ENCODE data around the gene NHLRC4.

Gene NHLRC4

DNA sequence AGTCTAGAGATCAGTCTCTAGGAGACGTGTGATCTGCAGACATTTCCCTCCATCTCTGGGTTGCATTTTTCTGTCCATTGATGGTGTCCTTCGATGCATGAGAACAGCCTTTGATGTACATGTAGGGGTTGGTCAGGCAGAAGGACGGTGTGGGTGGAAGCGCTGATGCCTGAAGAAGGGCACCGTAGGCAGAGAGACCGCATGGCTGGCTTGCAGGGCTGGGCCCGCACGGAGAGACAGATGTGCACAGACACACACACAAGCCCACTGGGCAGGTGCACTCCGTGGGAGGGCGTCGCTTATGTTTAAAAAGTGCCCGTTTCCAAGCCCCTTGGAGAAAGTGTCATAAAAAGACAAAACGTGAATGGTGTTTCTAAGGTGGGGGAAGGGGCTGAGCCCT is 48.3 kb downstream of the NHLRC4 start:
- ChIA-PET CTCF (no interaction called here), POLR2A (no interaction called here)
- Histone ChIP-seq H3K27ac (ENCODE audit: extremely low read depth, low read depth, low read length) (no peak overlapping the region), H3K4me3 (ENCODE audit: low read depth, low read length) (no peak overlapping the region), H3K36me3 (ENCODE audit: control insufficient read depth in 2 of 2, insufficient read depth in 1 of 2, low read length in 2 of 2) (peaks cover 0 to 3% of the 10 kb centered on the region in 2 experiments; a peak in 1 of 3 replicates), H3K9me3 (ENCODE audit: control insufficient read depth, insufficient read depth, low read depth, low read length) (no peaks in the 10 kb centered on the region), H3K4me1 (ENCODE audit: control insufficient read depth, insufficient read depth, low read length) (no peaks in the 10 kb centered on the region)
- no peak for TF ChIP-seq MEIS1 (CRISPR knock-in tag; IDR thresholded peaks at IDR 0.05; ENCODE audit: borderline replicate concordance)
- no peak for TF ChIP-seq ZNF76 (tag by site-specific recombination; IDR thresholded peaks at IDR 0.05; ENCODE audit: borderline replicate concordance, low read depth)
- peak; percentile 51 for TF ChIP-seq ZFHX2 (tag by site-specific recombination; conservative IDR thresholded peaks at IDR 0.05)
- TF ChIP-seq, protein P1, sequence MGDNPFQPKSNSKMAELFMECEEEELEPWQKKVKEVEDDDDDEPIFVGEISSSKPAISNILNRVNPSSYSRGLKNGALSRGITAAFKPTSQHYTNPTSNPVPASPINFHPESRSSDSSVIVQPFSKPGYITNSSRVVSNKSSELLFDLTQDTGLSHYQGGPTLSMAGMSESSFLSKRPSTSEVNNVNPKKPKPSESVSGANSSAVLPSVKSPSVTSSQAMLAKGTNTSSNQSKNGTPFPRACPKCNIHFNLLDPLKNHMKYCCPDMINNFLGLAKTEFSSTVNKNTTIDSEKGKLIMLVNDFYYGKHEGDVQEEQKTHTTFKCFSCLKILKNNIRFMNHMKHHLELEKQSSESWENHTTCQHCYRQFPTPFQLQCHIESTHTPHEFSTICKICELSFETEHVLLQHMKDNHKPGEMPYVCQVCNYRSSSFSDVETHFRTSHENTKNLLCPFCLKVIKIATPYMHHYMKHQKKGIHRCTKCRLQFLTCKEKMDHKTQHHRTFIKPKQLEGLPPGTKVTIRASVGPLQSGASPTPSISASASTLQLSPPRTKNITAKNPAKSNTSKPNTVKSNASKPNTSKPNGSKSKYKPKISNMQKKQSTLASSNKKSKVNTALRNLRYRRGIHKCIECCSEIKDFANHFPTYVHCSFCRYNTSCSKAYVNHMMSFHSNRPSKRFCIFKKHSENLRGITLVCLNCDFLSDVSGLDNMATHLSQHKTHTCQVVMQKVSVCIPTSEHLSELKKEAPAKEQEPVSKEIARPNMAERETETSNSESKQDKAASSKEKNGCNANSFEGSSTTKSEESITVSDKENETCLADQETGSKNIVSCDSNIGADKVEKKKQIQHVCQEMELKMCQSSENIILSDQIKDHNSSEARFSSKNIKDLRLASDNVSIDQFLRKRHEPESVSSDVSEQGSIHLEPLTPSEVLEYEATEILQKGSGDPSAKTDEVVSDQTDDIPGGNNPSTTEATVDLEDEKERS (tag by site-specific recombination; IDR thresholded peaks at IDR 0.05): no peak
- peak; percentile 70; the same call in 1 of the 2 replicates for TF ChIP-seq EGR2 (tag by site-specific recombination; IDR thresholded peaks at IDR 0.05; ENCODE audit: low read depth)
- no peak for TF ChIP-seq ZNF571 (tag by site-specific recombination; IDR thresholded peaks at IDR 0.05)

DNA sequence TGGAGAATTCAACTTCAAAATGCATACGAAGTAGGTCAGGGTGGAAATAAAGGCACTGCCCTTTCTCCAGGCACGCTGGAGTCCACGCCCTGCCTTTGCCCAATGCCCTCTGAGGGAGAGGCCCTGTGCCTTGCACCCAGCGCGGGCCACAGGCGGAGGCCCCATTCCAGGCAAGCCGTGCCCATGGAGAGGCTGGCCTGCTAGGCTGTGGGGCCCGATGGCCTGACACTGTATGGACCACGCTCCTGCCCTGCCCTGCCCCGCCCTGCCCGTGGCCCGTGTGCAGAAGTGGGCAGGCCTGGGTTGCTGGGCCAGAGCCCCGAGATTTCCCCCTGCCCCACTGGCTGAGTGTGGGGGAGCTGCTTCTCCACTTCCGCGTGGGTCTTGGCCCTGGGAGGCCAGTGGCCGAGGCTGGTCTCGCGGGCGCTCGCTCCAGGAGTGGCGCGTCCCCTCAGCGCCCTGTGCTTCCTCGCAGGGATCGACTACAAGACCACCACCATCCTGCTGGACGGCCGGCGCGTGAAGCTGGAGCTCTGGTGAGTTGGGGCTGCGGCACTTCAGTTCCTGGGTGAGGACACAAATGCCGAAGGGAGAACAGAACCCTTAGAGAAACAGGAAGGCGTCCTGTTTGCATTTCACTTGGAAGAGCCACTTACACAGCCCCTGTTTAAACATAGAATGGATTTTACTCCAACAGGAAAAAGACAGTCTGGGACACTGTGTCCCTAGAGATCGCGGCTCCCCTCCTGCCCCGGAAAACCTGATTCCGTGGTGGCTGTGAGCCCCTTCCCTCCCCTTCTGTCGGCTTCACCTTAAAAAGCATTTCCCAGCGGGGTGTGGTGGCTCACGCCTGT is 50.2 kb downstream of the NHLRC4 start:
- no peaks in the 10 kb centered on the region; the same call in 1 of the 2 replicates for H3K4me1 ChIP-seq (ENCODE audit: control insufficient read depth, insufficient read depth, low read length)
- peaks cover 0 to 3% of the 10 kb centered on the region in 2 experiments; a peak in 1 of 3 replicates for H3K36me3 ChIP-seq (ENCODE audit: control insufficient read depth in 2 of 2, insufficient read depth in 1 of 2, low read length in 2 of 2)
- CTCF ChIA-PET: interaction anchor here (0.7 kb wide), 1 partner anchor 15 kb away, joined by 3 read pairs; no protein-coding TSS in a partner anchor
- H3K4me3 ChIP-seq (ENCODE audit: low read depth, low read length): no peak overlapping the region
- H3K27ac ChIP-seq (ENCODE audit: extremely low read depth, low read depth, low read length): no peak overlapping the region
- POLR2A ChIA-PET: no interaction called here
- H3K9me3 ChIP-seq (ENCODE audit: control insufficient read depth, insufficient read depth, low read depth, low read length): no peaks in the 10 kb centered on the region
- TF ChIP-seq HOXD13 (CRISPR knock-in tag; IDR thresholded peaks at IDR 0.05; ENCODE audit: borderline replicate concordance) (no peak), ZNF350 (tag by site-specific recombination; IDR thresholded peaks at IDR 0.05) (no peak), ZNF19 (tag by site-specific recombination; IDR thresholded peaks at IDR 0.05; ENCODE audit: low read depth) (no peak), ZNF473 (tag by site-specific recombination; IDR thresholded peaks at IDR 0.05) (no peak), ZXDB (tag by site-specific recombination; IDR thresholded peaks at IDR 0.05) (no peak), ZNF837 (tag by site-specific recombination; IDR thresholded peaks at IDR 0.05) (no peak)
- TF ChIP-seq, protein P2, sequence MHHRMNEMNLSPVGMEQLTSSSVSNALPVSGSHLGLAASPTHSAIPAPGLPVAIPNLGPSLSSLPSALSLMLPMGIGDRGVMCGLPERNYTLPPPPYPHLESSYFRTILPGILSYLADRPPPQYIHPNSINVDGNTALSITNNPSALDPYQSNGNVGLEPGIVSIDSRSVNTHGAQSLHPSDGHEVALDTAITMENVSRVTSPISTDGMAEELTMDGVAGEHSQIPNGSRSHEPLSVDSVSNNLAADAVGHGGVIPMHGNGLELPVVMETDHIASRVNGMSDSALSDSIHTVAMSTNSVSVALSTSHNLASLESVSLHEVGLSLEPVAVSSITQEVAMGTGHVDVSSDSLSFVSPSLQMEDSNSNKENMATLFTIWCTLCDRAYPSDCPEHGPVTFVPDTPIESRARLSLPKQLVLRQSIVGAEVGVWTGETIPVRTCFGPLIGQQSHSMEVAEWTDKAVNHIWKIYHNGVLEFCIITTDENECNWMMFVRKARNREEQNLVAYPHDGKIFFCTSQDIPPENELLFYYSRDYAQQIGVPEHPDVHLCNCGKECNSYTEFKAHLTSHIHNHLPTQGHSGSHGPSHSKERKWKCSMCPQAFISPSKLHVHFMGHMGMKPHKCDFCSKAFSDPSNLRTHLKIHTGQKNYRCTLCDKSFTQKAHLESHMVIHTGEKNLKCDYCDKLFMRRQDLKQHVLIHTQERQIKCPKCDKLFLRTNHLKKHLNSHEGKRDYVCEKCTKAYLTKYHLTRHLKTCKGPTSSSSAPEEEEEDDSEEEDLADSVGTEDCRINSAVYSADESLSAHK (tag by site-specific recombination; IDR thresholded peaks at IDR 0.05): no peak
- TF ChIP-seq, protein P3, sequence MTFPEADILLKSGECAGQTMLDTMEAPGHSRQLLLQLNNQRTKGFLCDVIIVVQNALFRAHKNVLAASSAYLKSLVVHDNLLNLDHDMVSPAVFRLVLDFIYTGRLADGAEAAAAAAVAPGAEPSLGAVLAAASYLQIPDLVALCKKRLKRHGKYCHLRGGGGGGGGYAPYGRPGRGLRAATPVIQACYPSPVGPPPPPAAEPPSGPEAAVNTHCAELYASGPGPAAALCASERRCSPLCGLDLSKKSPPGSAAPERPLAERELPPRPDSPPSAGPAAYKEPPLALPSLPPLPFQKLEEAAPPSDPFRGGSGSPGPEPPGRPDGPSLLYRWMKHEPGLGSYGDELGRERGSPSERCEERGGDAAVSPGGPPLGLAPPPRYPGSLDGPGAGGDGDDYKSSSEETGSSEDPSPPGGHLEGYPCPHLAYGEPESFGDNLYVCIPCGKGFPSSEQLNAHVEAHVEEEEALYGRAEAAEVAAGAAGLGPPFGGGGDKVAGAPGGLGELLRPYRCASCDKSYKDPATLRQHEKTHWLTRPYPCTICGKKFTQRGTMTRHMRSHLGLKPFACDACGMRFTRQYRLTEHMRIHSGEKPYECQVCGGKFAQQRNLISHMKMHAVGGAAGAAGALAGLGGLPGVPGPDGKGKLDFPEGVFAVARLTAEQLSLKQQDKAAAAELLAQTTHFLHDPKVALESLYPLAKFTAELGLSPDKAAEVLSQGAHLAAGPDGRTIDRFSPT (tag by site-specific recombination; IDR thresholded peaks at IDR 0.05): no peak

Data from HEK293 (cell line).